Stimulated activated CD4-positive, alpha-beta T cell treated with anti-CD3 and anti-CD28 coated beads, Interleukin-12 subunit alpha, Interleukin-12 subunit beta, amount 100 ng/mL, for 4 hours (primary cell): ENCODE data around the gene TENM4.

Source experiments
- DNase-seq: peaks from one replicate; pipeline ENCODE4 v3.0.0-alpha.2; 2020

The TENM4 gene

GRCh38 chr11:79336797-79337517, 103.9 kb downstream of the TENM4 start:
- no peak for DNase-seq

GRCh38 chr11:79335681-79336080, 105.1 kb downstream of the TENM4 start:
- DNase-seq: no peak

GRCh38 chr11:79333355-79333754, 107.5 kb downstream of the TENM4 start:
- DNase-seq: no peak

DNA sequence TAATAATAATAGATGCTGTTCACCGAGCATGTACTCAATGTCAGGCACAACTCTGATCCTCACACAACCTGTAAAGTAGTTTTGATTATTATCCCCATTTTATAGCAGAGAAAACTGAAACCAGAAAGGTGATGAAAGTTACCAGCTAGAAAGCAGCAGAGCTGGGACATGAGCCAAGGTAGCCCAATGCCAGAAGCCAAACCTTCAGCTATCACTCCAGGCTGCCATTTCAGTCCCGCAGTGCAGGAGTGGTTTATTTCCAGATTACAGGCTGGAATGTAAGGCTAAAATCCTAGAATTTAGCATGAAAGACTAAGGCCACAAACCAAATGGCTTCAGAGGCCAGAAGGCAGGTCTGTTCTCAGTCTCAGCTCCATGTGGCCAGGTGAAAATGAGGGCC, 108.8 kb downstream of the TENM4 start:
- no peak for DNase-seq

GRCh38 chr11:79331203-79331901, 109.5 kb downstream of the TENM4 start:
- DNase-seq: no peak

GRCh38 chr11:79330651-79331050, 110.2 kb downstream of the TENM4 start:
- DNase-seq: no peak

GRCh38 chr11:79329561-79329960, 111.3 kb downstream of the TENM4 start:
- no peak for DNase-seq

DNA sequence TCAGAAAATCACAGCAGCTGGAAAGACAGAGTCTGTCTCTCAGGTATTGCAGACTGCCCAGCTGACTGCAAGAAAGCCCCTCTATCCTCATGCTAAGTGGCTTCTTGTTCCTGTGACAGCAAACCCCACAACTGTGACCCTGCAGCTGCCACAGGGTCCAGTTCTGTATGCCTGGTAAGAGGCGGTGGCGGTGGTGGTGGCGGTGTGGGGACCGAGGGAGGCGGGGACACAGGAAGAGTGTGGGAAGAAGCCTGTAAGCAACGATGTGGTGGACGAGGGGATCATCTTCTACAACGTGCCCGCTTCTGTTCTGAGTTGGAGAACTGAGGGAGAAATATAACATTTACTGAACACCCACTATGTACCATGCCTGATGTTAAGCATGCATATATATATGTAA, 112.4 kb downstream of the TENM4 start:
- DNase-seq: no peak

DNA sequence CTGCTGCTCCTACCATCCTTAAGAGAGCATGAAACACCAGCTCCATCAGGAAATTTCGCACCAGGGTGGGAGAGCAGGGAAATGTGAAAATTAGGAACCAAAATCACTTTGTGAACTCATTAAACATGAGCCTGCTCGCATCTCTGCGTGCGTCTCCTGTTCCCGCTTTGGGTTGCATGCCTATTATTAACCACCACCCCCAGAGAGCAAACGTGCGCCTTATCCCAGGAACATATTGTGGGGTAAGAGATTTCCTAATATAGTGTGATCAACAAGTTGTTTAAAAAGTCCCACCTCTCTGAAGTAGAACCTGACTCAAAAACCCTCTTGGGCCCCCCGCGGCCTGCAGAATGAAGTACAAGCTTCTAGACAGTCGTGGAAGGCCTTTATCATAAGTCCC, 115.0 kb downstream of the TENM4 start:
- no peak for DNase-seq

GRCh38 chr11:79321263-79321662, 119.6 kb downstream of the TENM4 start:
- no peak for DNase-seq

DNA sequence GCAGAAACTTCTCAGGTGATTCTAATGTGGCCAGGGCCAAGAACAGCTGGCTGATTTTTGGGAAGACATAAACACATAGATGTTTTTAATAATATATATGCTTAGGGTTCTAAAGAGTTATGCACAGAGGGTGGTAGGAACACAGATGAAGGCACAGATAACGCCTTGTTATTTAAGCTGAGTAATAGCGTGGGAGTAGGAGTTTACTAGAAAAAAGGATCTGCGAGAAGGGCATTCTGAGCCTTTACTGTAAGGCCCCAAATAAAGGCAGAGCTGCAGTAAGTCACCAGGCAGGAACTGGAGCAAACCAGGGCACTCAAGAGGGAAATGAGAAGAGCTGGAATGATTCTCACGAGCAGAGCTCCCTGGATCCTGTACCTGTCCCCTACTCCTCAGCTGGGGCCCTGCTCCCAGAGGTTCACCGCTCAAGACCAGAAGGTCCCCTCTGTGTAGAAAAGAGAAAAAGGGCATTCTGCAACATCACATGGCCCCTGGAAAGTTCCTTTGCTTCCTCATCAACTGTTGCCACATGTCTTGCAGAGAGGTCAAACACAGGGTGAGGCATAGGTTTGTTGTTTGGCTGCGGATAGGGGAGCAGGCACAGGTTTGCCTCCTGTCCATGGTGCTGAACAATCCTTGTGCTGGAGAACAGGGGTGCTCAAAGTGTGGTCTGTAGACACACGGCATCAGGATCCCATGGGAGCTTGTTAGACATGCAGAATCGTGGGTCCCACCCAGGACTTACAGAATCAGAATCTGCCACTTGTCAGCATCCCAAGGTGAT, 125.7 kb downstream of the TENM4 start:
- no peak for DNase-seq

GRCh38 chr11:79313530-79313913, 127.3 kb downstream of the TENM4 start:
- no peak for DNase-seq

- DNase-seq: no peak
Observed at GRCh38 chr11:79312617-79313529, 128.0 kb downstream of the TENM4 start.

GRCh38 chr11:79311461-79311860, 129.4 kb downstream of the TENM4 start:
- DNase-seq: no peak

GRCh38 chr11:79309407-79309806, 131.4 kb downstream of the TENM4 start:
- no peak for DNase-seq

DNA sequence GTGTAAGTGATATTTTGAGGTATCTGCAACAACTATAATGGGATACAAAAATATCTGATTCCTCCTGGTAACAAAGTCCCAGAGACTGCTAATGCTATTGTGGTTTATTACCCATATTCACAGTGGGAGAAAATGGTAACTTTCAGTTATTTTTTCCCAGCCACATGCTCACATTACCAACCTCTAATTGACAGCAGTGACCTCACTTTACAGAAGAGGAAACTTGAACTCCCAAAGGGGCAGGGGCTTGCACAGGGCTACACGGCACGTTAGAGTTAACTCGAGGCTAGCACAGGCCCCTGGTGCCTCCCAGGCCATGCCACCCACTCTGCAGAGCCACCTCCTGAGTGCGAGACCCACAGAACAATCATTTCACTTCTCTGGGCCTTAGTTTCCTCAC, 132.4 kb downstream of the TENM4 start:
- DNase-seq: no peak

DNA sequence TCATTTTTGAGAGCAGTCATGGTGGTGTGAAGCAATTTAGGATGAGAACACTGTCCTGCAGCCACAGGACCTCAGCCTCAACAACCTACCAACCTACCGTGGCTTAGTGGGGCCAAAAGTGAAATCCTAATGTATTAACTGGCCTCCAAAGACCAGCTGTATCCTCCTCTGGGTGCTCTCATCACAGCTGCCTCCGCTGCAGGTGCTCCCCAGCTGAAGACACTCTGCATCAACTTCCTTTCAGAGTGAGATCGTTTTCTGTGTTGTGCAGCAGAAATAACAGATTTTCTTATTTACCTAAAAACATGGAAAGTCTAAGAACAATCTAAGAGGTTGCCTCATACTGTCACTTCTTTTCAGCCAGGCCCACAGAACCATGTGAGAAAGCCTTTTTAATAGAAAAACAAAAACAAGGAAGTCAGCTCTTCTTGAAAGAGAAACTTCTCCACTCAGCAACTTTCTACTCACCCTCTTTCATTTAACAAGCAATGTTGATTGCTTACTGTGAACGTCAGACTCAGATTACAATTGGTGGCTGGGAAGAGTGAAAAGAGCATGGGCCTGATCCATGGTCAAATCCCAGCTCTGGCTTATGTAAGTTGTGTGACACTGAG, 136.1 kb downstream of the TENM4 start:
- DNase-seq: no peak

DNA sequence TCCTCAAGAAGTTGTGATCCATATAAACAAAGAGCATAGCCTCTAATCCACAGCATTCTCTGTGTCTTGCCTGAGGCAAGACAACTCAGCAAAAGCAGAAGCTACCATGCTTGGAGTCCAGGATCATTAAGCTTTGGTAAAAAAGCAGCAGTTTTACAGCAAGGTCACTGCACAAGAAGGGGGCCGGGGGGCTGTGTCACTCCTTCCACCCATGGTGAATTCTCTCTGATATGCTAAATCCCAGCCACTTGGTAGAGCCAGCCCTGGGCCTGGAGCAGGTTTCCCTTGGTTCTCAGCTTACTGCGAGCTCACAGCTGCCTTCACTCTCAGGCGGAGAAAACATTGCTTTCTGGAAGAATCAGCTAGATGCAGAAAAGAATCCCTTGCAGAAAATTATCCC, 144.7 kb downstream of the TENM4 start:
- no peak for DNase-seq

GRCh38 chr11:79294845-79295731, 145.7 kb downstream of the TENM4 start:
- no peak for DNase-seq

DNA sequence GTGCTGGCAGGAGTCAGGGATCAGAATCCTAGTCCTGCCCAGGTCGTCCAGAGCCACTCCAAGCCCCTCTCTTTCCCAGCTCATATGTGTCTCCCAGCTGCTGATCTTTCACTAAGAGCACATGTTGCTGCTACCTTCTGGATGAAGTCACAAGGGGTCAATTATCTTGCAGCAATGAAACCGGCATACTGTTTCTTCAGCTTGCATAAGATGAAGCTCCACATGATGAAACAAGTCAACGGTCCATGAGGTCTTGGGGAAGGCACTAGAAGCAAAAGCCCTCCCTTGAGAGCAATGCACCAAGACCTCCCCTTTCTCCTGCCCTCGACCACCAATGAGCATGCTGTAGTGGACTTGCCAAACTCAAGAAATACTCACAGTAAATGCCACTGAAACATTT, 148.9 kb downstream of the TENM4 start:
- no peak for DNase-seq

DNA sequence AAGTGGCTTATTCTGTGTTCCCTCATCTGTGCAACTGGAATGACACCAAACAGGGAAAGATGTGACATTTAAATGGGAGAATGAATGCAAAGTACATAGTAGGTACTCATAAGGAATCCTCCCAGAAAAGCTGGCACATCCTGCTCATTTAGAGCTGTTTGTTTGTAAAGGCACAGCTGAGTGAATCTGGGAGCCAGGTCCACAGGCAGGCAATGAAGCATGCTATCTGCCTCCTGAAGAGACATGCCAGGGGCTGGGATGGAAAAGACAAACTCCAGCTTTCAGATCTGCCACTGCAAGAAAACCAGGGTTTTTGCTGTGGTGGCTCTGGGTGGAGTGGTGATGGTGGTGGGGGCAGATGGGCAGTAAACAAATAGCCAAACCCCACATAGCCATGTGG, 150.1 kb downstream of the TENM4 start:
- no peak for DNase-seq
